BE2C (cell line): Measurements from ENCODE around the gene EPHA8.

Experiments used
- DNase-seq: peaks from one replicate; pipeline ENCODE4 v3.0.0-alpha.2; 2020
- H3K27me3 ChIP-seq: fragments of 250-450 bp; sonication (Bioruptor Pico); 2 replicates; pipeline ENCODE4 v1.5.1; 2020; ENCODE audit warnings: mild to moderate bottlenecking
- H3K36me3 ChIP-seq: fragments of 250-450 bp; sonication (Bioruptor Pico); 2 replicates; pipeline ENCODE4 v1.5.1; 2020; ENCODE audit warnings: mild to moderate bottlenecking
- H3K4me1 ChIP-seq: fragments of 250-450 bp; sonication (Bioruptor Pico); 2 replicates; pipeline ENCODE4 v1.5.1; 2020
- H3K4me3 ChIP-seq: 2 replicates; pipeline ENCODE4 v1.5.1; 2011; ENCODE audit warnings: low read depth, low read length
- H3K9me3 ChIP-seq: fragments of 250-450 bp; sonication (Bioruptor Pico); 2 replicates; pipeline ENCODE4 v1.5.1; 2020
- CTCF ChIP-seq: IDR thresholded peaks from 2 replicates; pipeline ENCODE4 v1.5.1; 2012; ENCODE audit warnings: mild to moderate bottlenecking, low read depth, low read length

EPHA8 gene

GRCh38 chr1:22573237-22573636, 9.9 kb downstream of the EPHA8 start:
- no peaks in the 10 kb centered on the region for H3K36me3 ChIP-seq

GRCh38 chr1:22575532-22576149, 12.4 kb downstream of the EPHA8 start:
- Histone ChIP-seq H3K36me3 (no peaks in the 10 kb centered on the region), H3K4me1 (peaks cover 11% of the 10 kb centered on the region), H3K9me3 (no peaks in the 10 kb centered on the region), H3K4me3 (no peak overlapping the region), H3K27me3 (no peaks in the 10 kb centered on the region)
- TF ChIP-seq CTCF, result no peak
- DNase-seq, result no peak

More at GRCh38 chr1:22573237-22573636, 9.9 kb downstream of the EPHA8 start:
- TF ChIP-seq CTCF, result no peak
- DNase-seq, result no peak
- Histone ChIP-seq H3K4me3 (no peak overlapping the region), H3K27me3 (no peaks in the 10 kb centered on the region), H3K9me3 (no peaks in the 10 kb centered on the region), H3K4me1 (peaks cover 12% of the 10 kb centered on the region)

GRCh38 chr1:22576150-22576544, 12.9 kb downstream of the EPHA8 start:
- no peaks in the 10 kb centered on the region for H3K36me3 ChIP-seq
- TF ChIP-seq CTCF, result no peak
- no peaks in the 10 kb centered on the region for H3K27me3 ChIP-seq
- H3K4me3 ChIP-seq, result no peak overlapping the region
- no peak for DNase-seq
- H3K9me3 ChIP-seq, result no peaks in the 10 kb centered on the region
- H3K4me1 ChIP-seq, result peaks cover 8% of the 10 kb centered on the region; the same call in 1 of the 2 replicates

- Histone ChIP-seq H3K4me1 (peaks cover 8% of the 10 kb centered on the region; the same call in 1 of the 2 replicates), H3K27me3 (no peaks in the 10 kb centered on the region), H3K4me3 (no peak overlapping the region), H3K36me3 (no peaks in the 10 kb centered on the region), H3K9me3 (no peaks in the 10 kb centered on the region)
- TF ChIP-seq CTCF, result no peak
- no peak for DNase-seq
These were observed 13.3 kb downstream of the EPHA8 start for GRCh38 chr1:22576617-22577016.

GRCh38 chr1:22578732-22579361, 15.6 kb downstream of the EPHA8 start:
- H3K4me3 ChIP-seq, result no peak overlapping the region
- H3K27me3 ChIP-seq, result no peaks in the 10 kb centered on the region
- no peak for DNase-seq
- peaks cover 13% of the 10 kb centered on the region for H3K4me1 ChIP-seq
- TF ChIP-seq CTCF, result no peak
- H3K9me3 ChIP-seq, result no peaks in the 10 kb centered on the region
- no peaks in the 10 kb centered on the region for H3K36me3 ChIP-seq

GRCh38 chr1:22579541-22580155, 16.4 kb downstream of the EPHA8 start:
- Histone ChIP-seq H3K4me3 (no peak overlapping the region), H3K36me3 (no peaks in the 10 kb centered on the region), H3K9me3 (no peaks in the 10 kb centered on the region), H3K27me3 (no peaks in the 10 kb centered on the region), H3K4me1 (peaks cover 20% of the 10 kb centered on the region)
- peak; percentile 47 for DNase-seq
- no peak for TF ChIP-seq CTCF
